ENCODE results near the gene LEP. TPM values are rescaled to one million over a fixed set of nuclear protein-coding genes. Genes with fewer than 3 reads are reported as not detected.

LEP gene
- under 1 TPM in 1 of 2 donors, not detected in 1; under 0.01 TPM for total RNA-seq

DNA sequence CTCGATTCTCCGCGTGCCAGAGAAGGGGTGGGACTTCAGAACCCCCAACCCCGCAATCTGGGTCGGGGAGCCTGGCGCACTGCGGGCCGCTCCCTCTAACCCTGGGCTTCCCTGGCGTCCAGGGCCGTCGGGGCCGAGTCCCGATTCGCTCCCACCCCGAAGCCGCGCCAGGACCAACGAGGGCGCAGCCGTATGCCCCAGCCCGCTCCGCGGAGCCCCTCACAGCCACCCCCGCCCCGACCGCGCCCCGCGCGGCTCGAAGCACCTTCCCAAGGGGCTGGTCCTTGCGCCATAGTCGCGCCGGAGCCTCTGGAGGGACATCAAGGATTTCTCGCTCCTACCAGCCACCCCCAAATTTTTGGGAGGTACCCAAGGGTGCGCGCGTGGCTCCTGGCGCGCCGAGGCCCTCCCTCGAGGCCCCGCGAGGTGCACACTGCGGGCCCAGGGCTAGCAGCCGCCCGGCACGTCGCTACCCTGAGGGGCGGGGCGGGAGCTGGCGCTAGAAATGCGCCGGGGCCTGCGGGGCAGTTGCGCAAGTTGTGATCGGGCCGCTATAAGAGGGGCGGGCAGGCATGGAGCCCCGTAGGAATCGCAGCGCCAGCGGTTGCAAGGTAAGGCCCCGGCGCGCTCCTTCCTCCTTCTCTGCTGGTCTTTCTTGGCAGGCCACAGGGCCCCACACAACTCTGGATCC, at the start of gene LEP:
TSS of gene LEP (plus strand) at position 583 of the 691 bp plus-strand sequence. CDS start 10,741 bp downstream, outside the sequence.

Small RNAs within 50 kb of the gene (small RNA-seq; reads per million reads assigned to genes)
- gene MIR129-1 = 0 reads per million in 2 donors

Other genes with a start within 250 kb of the LEP start
- gene LRRC4, start 209.8 kb upstream of the LEP start, total RNA-seq = under 1 TPM; 0.33 to 0.69 TPM
- gene RBM28, start 102.6 kb downstream of the LEP start, total RNA-seq = 10 to 100 TPM; 17.0 to 18.9 TPM
- gene PRRT4, start 120.4 kb downstream of the LEP start, total RNA-seq = 1 to 10 TPM in 1 of 2 donors, under 1 TPM in 1; 1.00 to 2.1 TPM
- 10 to 100 TPM; 42.3 to 58.9 TPM for gene IMPDH1, start 168.7 kb downstream of the LEP start, total RNA-seq
- 1 to 10 TPM; 4.8 to 9.0 TPM for gene HILPDA, start 214.6 kb downstream of the LEP start, total RNA-seq
- 10 to 100 TPM; 20.6 to 32.6 TPM for gene METTL2B, start 235.5 kb downstream of the LEP start, total RNA-seq